IMR-90 (cell line): Measurements from ENCODE around the gene PDLIM5. TPM values are rescaled to one million over a fixed set of nuclear protein-coding genes. Genes with fewer than 3 reads are reported as not detected.

Source experiments
- ATAC-seq: fragments of 200-7000 bp; cut with Tn5 transposase; 2 replicates; pipeline ENCODE4 v1.9.1; 2020; ENCODE audit warnings: low read depth, mild to moderate bottlenecking, moderate library complexity
- BruUV-seq: library from RNA; stranded (reverse); fragments of 400-500 nt; replicated peaks from 2 replicates; lab custom pipeline; 2021; lab: Mats Ljungman, UMichigan
- CTCF ChIA-PET: fragments of 300-600 bp; formaldehyde crosslinking; extraction: SDS; loops from one replicate; lab custom pipeline; 2021; ENCODE audit warnings: antibody characterized with exemption; lab: Yijun Ruan, JAX
- POLR2A ChIA-PET: fragments of 300-600 bp; sonication (Branson Sonifier 250); formaldehyde crosslinking; loops from one replicate; lab custom pipeline; 2022; ENCODE audit warnings: antibody characterized with exemption; ENCODE audit not compliant: unreplicated experiment; lab: Charles Lee
- DNase-seq: peaks from one replicate; pipeline ENCODE4 v3.0.0; 2013
- H2AFZ ChIP-seq: replicated peaks from 2 replicates; pipeline ENCODE3; 2013; ENCODE audit warnings: low read length, mild to moderate bottlenecking; ENCODE audit not compliant: poor library complexity
- H2AK5ac ChIP-seq: 2 replicates; pipeline ENCODE4 v1.6.1; 2013; ENCODE audit warnings: low read depth, low read length, inconsistent platforms
- H2AK9ac ChIP-seq: replicated peaks from 2 replicates; pipeline ENCODE3; 2013; ENCODE audit warnings: mild to moderate bottlenecking, low read depth, low read length, moderate library complexity; ENCODE audit not compliant: poor library complexity
- H2BK120ac ChIP-seq: 2 replicates; pipeline ENCODE4 v1.6.1; 2013; ENCODE audit warnings: low read depth, low read length, inconsistent platforms
- H2BK15ac ChIP-seq: 3 replicates; pipeline ENCODE4 v1.6.1; 2013; ENCODE audit warnings: low read depth, low read length, inconsistent platforms
- H2BK20ac ChIP-seq: 2 replicates; pipeline ENCODE4 v1.6.1; 2013; ENCODE audit warnings: low read depth, mild to moderate bottlenecking, inconsistent platforms, low read length, moderate library complexity
- H2BK5ac ChIP-seq: 2 replicates; pipeline ENCODE4 v1.6.1; 2013; ENCODE audit warnings: mild to moderate bottlenecking, low read depth, low read length, inconsistent platforms; ENCODE audit not compliant: poor library complexity, severe bottlenecking
- H3K14ac ChIP-seq: replicated peaks from 2 replicates; pipeline ENCODE4 v1.6.1; 2013; ENCODE audit warnings: low read depth, low read length, inconsistent platforms
- H3K18ac ChIP-seq: 2 replicates; pipeline ENCODE4 v1.6.1; 2013; ENCODE audit warnings: low read depth, low read length, control low read depth
- H3K23ac ChIP-seq: 2 replicates; pipeline ENCODE4 v1.6.1; 2013; ENCODE audit warnings: low read depth, low read length, inconsistent platforms
- H3K27ac ChIP-seq: 2 replicates; pipeline ENCODE4 v1.5.1; 2013; ENCODE audit warnings: mild to moderate bottlenecking, control low read depth, low read length; ENCODE audit not compliant: insufficient read depth
- H3K27me3 ChIP-seq: 2 replicates; pipeline ENCODE4 v1.6.1; 2013; ENCODE audit warnings: low read length; ENCODE audit not compliant: control insufficient read depth, insufficient read depth
- H3K36me3 ChIP-seq: 2 replicates; pipeline ENCODE4 v1.6.1; 2013; ENCODE audit warnings: low read length, mixed read lengths; ENCODE audit not compliant: control insufficient read depth, insufficient read depth
- H3K4ac ChIP-seq: 2 replicates; pipeline ENCODE4 v1.6.1; 2013; ENCODE audit warnings: low read depth, low read length, inconsistent platforms
- H3K4me1 ChIP-seq: 2 replicates; pipeline ENCODE4 v1.6.1; 2013; ENCODE audit warnings: low read length, mixed read lengths; ENCODE audit not compliant: control insufficient read depth, insufficient read depth
- H3K4me2 ChIP-seq: 2 replicates; pipeline ENCODE4 v1.6.1; 2013; ENCODE audit warnings: low read depth, mild to moderate bottlenecking, control low read depth, low read length, moderate library complexity
- H3K4me3 ChIP-seq: 2 replicates; pipeline ENCODE4 v1.5.1; 2013; ENCODE audit warnings: low read depth, mild to moderate bottlenecking, control low read depth, low read length, moderate library complexity; ENCODE audit not compliant: insufficient read depth
- H3K56ac ChIP-seq: 2 replicates; pipeline ENCODE4 v1.6.1; 2013; ENCODE audit warnings: low read length, inconsistent platforms; ENCODE audit not compliant: insufficient read depth; ENCODE audit errors: extremely low read depth
- H3K79me1 ChIP-seq, 2 experiments: 2 replicates each; pipeline ENCODE4 v1.6.1; 2013; ENCODE audit warnings: low read length in 2 of 2, inconsistent platforms in 1 of 2, low read depth in 1 of 2
- H3K9ac ChIP-seq: 2 replicates; pipeline ENCODE4 v1.6.1; 2013; ENCODE audit warnings: low read depth, low read length, control low read depth
- H3K9me1 ChIP-seq: 2 replicates; pipeline ENCODE4 v1.6.1; 2013; ENCODE audit warnings: low read length, inconsistent platforms; ENCODE audit not compliant: insufficient read depth
- H3K9me3 ChIP-seq: 2 replicates; pipeline ENCODE4 v1.6.1; 2013; ENCODE audit warnings: low read length; ENCODE audit not compliant: control insufficient read depth, insufficient read depth
- H4K20me1 ChIP-seq: 2 replicates; pipeline ENCODE4 v1.6.1; 2013; ENCODE audit warnings: low read length, inconsistent platforms; ENCODE audit not compliant: insufficient read depth
- H4K5ac ChIP-seq: 2 replicates; pipeline ENCODE4 v1.6.1; 2013; ENCODE audit warnings: mild to moderate bottlenecking, low read depth, low read length, control low read depth
- H4K8ac ChIP-seq, 2 experiments: 2 replicates each; pipeline ENCODE4 v1.6.1; 2013; ENCODE audit warnings: low read depth in 2 of 2, low read length in 2 of 2, control low read depth in 1 of 2, inconsistent platforms in 1 of 2
- H4K91ac ChIP-seq: 2 replicates; pipeline ENCODE4 v1.6.1; 2013; ENCODE audit warnings: low read depth, low read length, inconsistent platforms; ENCODE audit not compliant: insufficient read depth
- BHLHE40 ChIP-seq: fragments of 150-350 bp; IDR thresholded peaks from 2 replicates; pipeline ENCODE4 v1.6.1; 2016; ENCODE audit warnings: mild to moderate bottlenecking, low read depth, low read length
- CEBPB ChIP-seq: IDR thresholded peaks from 2 replicates; pipeline ENCODE4 v1.6.1; 2012; ENCODE audit warnings: low read depth, low read length, improper control_type of control experiment
- CHD1 ChIP-seq: IDR thresholded peaks from 2 replicates; pipeline ENCODE4 v1.6.1; 2012; ENCODE audit warnings: low read depth, low read length, improper control_type of control experiment
- FOS ChIP-seq: fragments of 150-350 bp; IDR thresholded peaks from 2 replicates; pipeline ENCODE4 v1.6.1; 2016; ENCODE audit warnings: low read depth, low read length
- MAFK ChIP-seq: IDR thresholded peaks from 2 replicates; pipeline ENCODE4 v1.6.1; 2012; ENCODE audit warnings: low read depth, low read length, improper control_type of control experiment
- MAZ ChIP-seq: IDR thresholded peaks from 2 replicates; pipeline ENCODE4 v1.6.1; 2012; ENCODE audit warnings: low read depth, mild to moderate bottlenecking, low read length, improper control_type of control experiment, moderate library complexity, borderline replicate concordance
- NFE2L2 ChIP-seq: fragments of 150-350 bp; IDR thresholded peaks from 2 replicates; pipeline ENCODE4 v1.6.1; 2016; ENCODE audit warnings: low read depth, mild to moderate bottlenecking, low read length
- POLR2A ChIP-seq: IDR thresholded peaks from 2 replicates; pipeline ENCODE4 v1.6.1; 2012; ENCODE audit warnings: mild to moderate bottlenecking, low read depth, low read length
- RCOR1 ChIP-seq: IDR thresholded peaks from 2 replicates; pipeline ENCODE4 v1.6.1; 2012; ENCODE audit warnings: mild to moderate bottlenecking, low read length, improper control_type of control experiment; ENCODE audit not compliant: insufficient replicate concordance
- RFX5 ChIP-seq: IDR thresholded peaks from 2 replicates; pipeline ENCODE4 v1.8.0; 2012; ENCODE audit warnings: low read depth, mild to moderate bottlenecking, low read length, moderate library complexity
- SMC3 ChIP-seq: fragments of 150-350 bp; IDR thresholded peaks from 2 replicates; pipeline ENCODE4 v1.6.1; 2016; ENCODE audit warnings: low read depth, mild to moderate bottlenecking, antibody characterized with exemption, low read length, moderate library complexity
- WGBS, 2 experiments: methylation state at CpG; one replicate each; pipeline versions ENCODE4 v1.1.5 to v1.1.7; 2013; ENCODE audit warnings: missing lambda C conversion rate in 2 of 2; ENCODE audit not compliant: insufficient read length in 1 of 2; ENCODE audit errors: extremely low coverage in 2 of 2; 5-methylcytosine and 5-hydroxymethylcytosine counted together
- dilution Hi-C: fragments of 300-500 bp; cut with HindIII; formaldehyde crosslinking; loops from one replicate; pipeline ENCODE4 v1.14.3; 2018; ENCODE audit warnings: low sequenced_read_pairs; ENCODE audit not compliant: unreplicated experiment
- in situ Hi-C: fragments of 300-500 bp; cut with MboI; formaldehyde crosslinking; loops from 3 replicates; pipeline ENCODE4 v1.14.3; 2019; ENCODE audit warnings: low sequenced_read_pairs, inconsistent platforms, mixed read lengths
- intact Hi-C: fragments of 100-400 bp; cut with micrococcal nuclease; formaldehyde crosslinking; loops from 2 replicates; pipeline ENCODE4 v1.10.0; 2022
- polyA plus RNA-seq, 3 experiments: library from polyadenylated mRNA; depleted of rRNA; stranded (reverse); fragments of >200 nt; gene quantifications; 2 replicates each; pipeline ENCODE4 v1.2.3, GENCODE V29; 2012; ENCODE audit warnings: low replicate concordance in 1 of 3
- total RNA-seq: library from RNA; depleted of rRNA; stranded (reverse); fragments of >200 nt; gene quantifications from 2 replicates; pipeline ENCODE4 v1.2.3, GENCODE V29; 2012
- TF ChIP-seq, protein P1 (sequence below): fragments of 150-350 bp; IDR thresholded peaks from 2 replicates; pipeline ENCODE4 v1.6.1; 2016; ENCODE audit warnings: low read depth, mild to moderate bottlenecking, low read length, moderate library complexity, borderline replicate concordance
- TF ChIP-seq, protein P2 (sequence below): conservative IDR thresholded peaks from 2 replicates; pipeline ENCODE4 v1.5.1; 2012; ENCODE audit warnings: mild to moderate bottlenecking, low read depth, low read length, improper control_type of control experiment

The PDLIM5 gene
- total and polyA plus RNA-seq, 2 of the 4 experiments (the other 2 are of a cell fraction) = 96.5 to 188 TPM

DNA sequence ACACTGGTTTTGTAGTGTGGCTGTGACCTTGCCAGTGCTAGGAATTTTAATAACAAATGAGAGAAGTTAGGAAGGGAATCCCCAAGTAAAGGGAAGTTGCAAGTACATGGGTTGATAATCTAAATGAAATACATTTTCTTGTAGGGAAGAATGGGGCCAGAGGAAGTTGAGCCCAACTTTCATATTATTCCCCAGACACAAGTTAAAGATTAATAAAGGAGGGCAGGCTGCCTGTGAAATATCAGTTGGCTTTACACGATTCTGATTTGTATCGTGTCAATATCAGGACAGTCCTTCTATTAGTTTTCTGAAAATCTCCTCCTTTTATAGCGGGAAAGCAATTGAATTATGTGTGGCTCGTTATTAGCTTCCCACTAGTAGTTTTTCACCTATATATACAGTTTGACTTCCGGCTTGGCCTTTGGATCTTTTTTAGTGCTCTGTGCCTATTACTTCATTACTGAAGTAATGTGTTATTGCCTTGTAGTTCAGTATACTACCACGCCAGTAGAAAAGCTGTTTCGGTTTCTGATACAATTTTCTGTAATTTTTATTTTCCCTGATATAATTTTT lies 1.7 kb downstream of the PDLIM5 start:
- Histone ChIP-seq H2AK5ac (peak overlapping the region; percentile 52; the same call in 1 of the 2 replicates), H3K4ac (peak overlapping the region; percentile 85; the same call in 1 of the 2 replicates), H3K27me3 (no peaks in the 10 kb centered on the region), H2BK5ac (peak overlapping the region; percentile 93), H2AFZ (no peak overlapping the region), H4K91ac (peak overlapping the region; percentile 62; the same call in 1 of the 2 replicates), H4K5ac (peak overlapping the region; percentile 9; the same call in 1 of the 2 replicates), H3K36me3 (peaks cover 2% of the 10 kb centered on the region; the same call in 1 of the 2 replicates), H2BK120ac (peak overlapping the region; percentile 71; the same call in 1 of the 2 replicates), H3K9ac (peak overlapping the region; percentile 90; the same call in 1 of the 2 replicates), H3K79me1 (peaks cover 3 to 20% of the 10 kb centered on the region in 2 experiments; a peak in 3 of 4 replicates), H4K8ac (peak overlapping the region; percentile 66 to 68), H3K4me2 (peak overlapping the region; percentile 87), H3K56ac (peak overlapping the region; percentile 85), H4K20me1 (peaks cover 18% of the 10 kb centered on the region; the same call in 1 of the 2 replicates), H3K4me3 (peak overlapping the region; percentile 99), H3K14ac (peak overlapping the region; percentile 92), H2BK15ac (peak overlapping the region; percentile 57; the same call in 2 of the 3 replicates), H2BK20ac (peak overlapping the region; percentile 40; the same call in 1 of the 2 replicates), H3K9me3 (no peaks in the 10 kb centered on the region), H3K23ac (peak overlapping the region; percentile 91; the same call in 1 of the 2 replicates), H3K9me1 (peaks cover 5% of the 10 kb centered on the region), H3K18ac (peak overlapping the region; percentile 39; the same call in 1 of the 2 replicates), H3K4me1 (peaks cover 4% of the 10 kb centered on the region), H2AK9ac (no peak overlapping the region), H3K27ac (peak overlapping the region; percentile 93)
- no peak for DNase-seq
- POLR2A ChIA-PET = interaction anchor here (0.7 kb wide), 1 partner anchor 635 kb away, joined by 4 read pairs; no protein-coding TSS in a partner anchor
- ATAC-seq = no peak
- BruUV-seq = no TSS peak
- dilution Hi-C loops = no loop called here
- intact Hi-C loops = loop anchor here (2.0 to 5.0 kb wide), 3 partner anchors 63 to 666 kb away; no protein-coding TSS in a partner anchor
- no CpG with 5 or more reads among the region's 7 CpGs for WGBS, 2 experiments
- in situ Hi-C loops = no loop called here
- CTCF ChIA-PET = interaction anchor here (0.5 to 2.5 kb wide), 3 partner anchors 14 to 378 kb away, joined by 3 to 6 read pairs (median 5); no protein-coding TSS in a partner anchor
- TF ChIP-seq BHLHE40 = no peak
- TF ChIP-seq, protein P1, sequence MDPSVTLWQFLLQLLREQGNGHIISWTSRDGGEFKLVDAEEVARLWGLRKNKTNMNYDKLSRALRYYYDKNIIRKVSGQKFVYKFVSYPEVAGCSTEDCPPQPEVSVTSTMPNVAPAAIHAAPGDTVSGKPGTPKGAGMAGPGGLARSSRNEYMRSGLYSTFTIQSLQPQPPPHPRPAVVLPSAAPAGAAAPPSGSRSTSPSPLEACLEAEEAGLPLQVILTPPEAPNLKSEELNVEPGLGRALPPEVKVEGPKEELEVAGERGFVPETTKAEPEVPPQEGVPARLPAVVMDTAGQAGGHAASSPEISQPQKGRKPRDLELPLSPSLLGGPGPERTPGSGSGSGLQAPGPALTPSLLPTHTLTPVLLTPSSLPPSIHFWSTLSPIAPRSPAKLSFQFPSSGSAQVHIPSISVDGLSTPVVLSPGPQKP = no peak
- TF ChIP-seq CEBPB = no peak
- TF ChIP-seq MAFK = no peak
- no peak for TF ChIP-seq FOS
- TF ChIP-seq MAZ = no peak
- TF ChIP-seq POLR2A = no peak
- no peak for TF ChIP-seq RFX5
- no peak for TF ChIP-seq SMC3
- no peak for TF ChIP-seq RCOR1
- no peak for TF ChIP-seq CHD1
- TF ChIP-seq, protein P2, sequence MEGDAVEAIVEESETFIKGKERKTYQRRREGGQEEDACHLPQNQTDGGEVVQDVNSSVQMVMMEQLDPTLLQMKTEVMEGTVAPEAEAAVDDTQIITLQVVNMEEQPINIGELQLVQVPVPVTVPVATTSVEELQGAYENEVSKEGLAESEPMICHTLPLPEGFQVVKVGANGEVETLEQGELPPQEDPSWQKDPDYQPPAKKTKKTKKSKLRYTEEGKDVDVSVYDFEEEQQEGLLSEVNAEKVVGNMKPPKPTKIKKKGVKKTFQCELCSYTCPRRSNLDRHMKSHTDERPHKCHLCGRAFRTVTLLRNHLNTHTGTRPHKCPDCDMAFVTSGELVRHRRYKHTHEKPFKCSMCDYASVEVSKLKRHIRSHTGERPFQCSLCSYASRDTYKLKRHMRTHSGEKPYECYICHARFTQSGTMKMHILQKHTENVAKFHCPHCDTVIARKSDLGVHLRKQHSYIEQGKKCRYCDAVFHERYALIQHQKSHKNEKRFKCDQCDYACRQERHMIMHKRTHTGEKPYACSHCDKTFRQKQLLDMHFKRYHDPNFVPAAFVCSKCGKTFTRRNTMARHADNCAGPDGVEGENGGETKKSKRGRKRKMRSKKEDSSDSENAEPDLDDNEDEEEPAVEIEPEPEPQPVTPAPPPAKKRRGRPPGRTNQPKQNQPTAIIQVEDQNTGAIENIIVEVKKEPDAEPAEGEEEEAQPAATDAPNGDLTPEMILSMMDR = no peak
- no peak for TF ChIP-seq NFE2L2
